Astrocyte of the hippocampus (primary cell): ENCODE data around the gene CTIF.

ENCODE experiments used
- DNase-seq: peaks from one replicate; pipeline ENCODE4 v3.0.0; 2011; ENCODE audit warnings: low read depth, low spot score

Gene CTIF

GRCh38 chr18:48680339-48681250, 141.8 kb downstream of the CTIF start:
- peak; percentile 27 for DNase-seq

- DNase-seq = no peak
Measured at GRCh38 chr18:48682768-48683167, 143.9 kb downstream of the CTIF start.

- DNase-seq = no peak
Measured at GRCh38 chr18:48683197-48683596, 144.4 kb downstream of the CTIF start.

- DNase-seq = no peak
Measured at GRCh38 chr18:48683661-48684060, 144.8 kb downstream of the CTIF start.

GRCh38 chr18:48687346-48688042, 148.7 kb downstream of the CTIF start:
- no peak for DNase-seq

GRCh38 chr18:48688961-48689360, 150.1 kb downstream of the CTIF start:
- DNase-seq = no peak

- no peak for DNase-seq
Measured at GRCh38 chr18:48689548-48689947, 150.7 kb downstream of the CTIF start.

- DNase-seq = no peak
Measured at GRCh38 chr18:48690494-48690893, 151.7 kb downstream of the CTIF start.

GRCh38 chr18:48693006-48693405, 154.2 kb downstream of the CTIF start:
- DNase-seq = no peak

- DNase-seq = no peak
Measured at GRCh38 chr18:48693625-48694262, 154.9 kb downstream of the CTIF start.

GRCh38 chr18:48694295-48694694, 155.5 kb downstream of the CTIF start:
- no peak for DNase-seq

GRCh38 chr18:48695671-48696070, 156.8 kb downstream of the CTIF start:
- no peak for DNase-seq

- no peak for DNase-seq
Measured at GRCh38 chr18:48696218-48696617, 157.4 kb downstream of the CTIF start.

- DNase-seq = no peak
Measured at GRCh38 chr18:48697441-48697840, 158.6 kb downstream of the CTIF start.

GRCh38 chr18:48698707-48699106, 159.9 kb downstream of the CTIF start:
- DNase-seq = no peak

- DNase-seq = no peak
Measured at GRCh38 chr18:48699761-48700160, 160.9 kb downstream of the CTIF start.

- no peak for DNase-seq
Measured at GRCh38 chr18:48700446-48700845, 161.6 kb downstream of the CTIF start.

- DNase-seq = no peak
Measured at GRCh38 chr18:48702346-48703027, 163.7 kb downstream of the CTIF start.

- no peak for DNase-seq
Measured at GRCh38 chr18:48703028-48703386, 164.2 kb downstream of the CTIF start.

- no peak for DNase-seq
Measured at GRCh38 chr18:48703418-48703817, 164.6 kb downstream of the CTIF start.

GRCh38 chr18:48705043-48705442, 166.2 kb downstream of the CTIF start:
- no peak for DNase-seq

- DNase-seq = no peak
Measured at GRCh38 chr18:48705531-48705930, 166.7 kb downstream of the CTIF start.
